GM19328 (cell line): Measurements from ENCODE around the gene GREM2.

Experiments used
- ATAC-seq: cut with Tn5 transposase; IDR thresholded peaks from one replicate; pipeline ENCODE4 v1.9.1; 2021; ENCODE audit warnings: mild to moderate bottlenecking, moderate library complexity; ENCODE audit not compliant: unreplicated experiment

The GREM2 gene

GRCh38 chr1:240610636-240611035 lies 1.3 kb downstream of the GREM2 start:
- ATAC-seq, result no peak

GRCh38 chr1:240609527-240610060 lies 2.4 kb downstream of the GREM2 start:
- no peak for ATAC-seq

- no peak for ATAC-seq
Measured at GRCh38 chr1:240608707-240609106, 3.2 kb downstream of the GREM2 start.

DNA sequence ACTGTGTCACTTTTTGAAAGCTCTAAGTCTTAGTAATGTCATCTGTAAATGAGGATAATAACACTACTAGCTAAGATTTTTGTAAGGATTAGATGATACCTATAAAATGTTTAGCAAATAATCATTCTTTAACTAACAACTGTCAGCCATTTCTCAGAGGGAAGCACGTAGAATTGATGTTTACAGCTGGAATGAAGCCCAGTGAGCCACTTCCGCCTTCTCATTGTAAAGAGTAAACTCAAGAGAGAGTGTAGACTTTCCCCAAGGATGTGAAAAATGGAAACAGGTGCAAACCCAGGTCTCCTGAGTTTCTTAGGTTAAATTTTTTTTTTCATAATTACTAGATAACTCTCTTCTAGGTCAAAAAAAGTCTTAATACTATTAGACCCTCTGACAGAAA lies 4.9 kb downstream of the GREM2 start:
- no peak for ATAC-seq

DNA sequence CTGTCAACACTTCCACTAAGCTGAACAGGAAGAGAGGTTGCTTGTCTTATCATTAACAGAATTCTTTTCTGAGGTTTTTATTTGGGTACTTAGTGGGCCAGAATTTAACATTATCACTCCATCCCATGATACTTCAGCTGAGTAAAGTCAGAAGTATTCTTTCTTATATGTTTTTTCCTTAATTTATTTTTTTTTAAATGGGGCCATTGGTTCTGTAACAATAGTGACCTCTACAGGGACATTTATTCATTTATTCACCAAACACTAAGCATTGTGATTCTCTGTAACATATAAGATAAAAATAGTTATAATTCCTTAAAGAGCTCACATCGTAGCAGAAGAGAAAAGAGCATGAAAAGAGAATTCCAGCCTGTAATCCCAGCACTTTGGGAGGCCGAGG lies 9.8 kb downstream of the GREM2 start:
- no peak for ATAC-seq

DNA sequence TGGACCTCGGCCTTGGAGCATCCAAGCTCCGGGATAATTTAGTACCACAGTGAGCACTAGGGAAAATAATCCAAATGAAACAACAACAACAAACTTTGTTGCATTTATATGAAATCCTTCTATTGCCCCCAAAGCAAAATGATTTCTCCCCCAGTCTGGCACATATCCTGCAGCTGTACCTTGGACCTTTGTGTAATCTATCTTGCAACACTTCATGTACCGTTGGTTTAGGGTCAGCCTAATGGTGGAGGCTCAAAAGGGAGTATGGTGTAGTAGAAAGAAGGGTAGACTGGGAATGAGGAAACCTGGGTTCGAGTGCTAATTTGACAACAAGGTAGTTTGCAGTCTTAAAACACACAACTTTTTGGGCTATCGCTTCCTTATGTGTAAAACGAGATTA lies 12.1 kb downstream of the GREM2 start:
- no peak for ATAC-seq

GRCh38 chr1:240599299-240599698 lies 12.7 kb downstream of the GREM2 start:
- no peak for ATAC-seq

DNA sequence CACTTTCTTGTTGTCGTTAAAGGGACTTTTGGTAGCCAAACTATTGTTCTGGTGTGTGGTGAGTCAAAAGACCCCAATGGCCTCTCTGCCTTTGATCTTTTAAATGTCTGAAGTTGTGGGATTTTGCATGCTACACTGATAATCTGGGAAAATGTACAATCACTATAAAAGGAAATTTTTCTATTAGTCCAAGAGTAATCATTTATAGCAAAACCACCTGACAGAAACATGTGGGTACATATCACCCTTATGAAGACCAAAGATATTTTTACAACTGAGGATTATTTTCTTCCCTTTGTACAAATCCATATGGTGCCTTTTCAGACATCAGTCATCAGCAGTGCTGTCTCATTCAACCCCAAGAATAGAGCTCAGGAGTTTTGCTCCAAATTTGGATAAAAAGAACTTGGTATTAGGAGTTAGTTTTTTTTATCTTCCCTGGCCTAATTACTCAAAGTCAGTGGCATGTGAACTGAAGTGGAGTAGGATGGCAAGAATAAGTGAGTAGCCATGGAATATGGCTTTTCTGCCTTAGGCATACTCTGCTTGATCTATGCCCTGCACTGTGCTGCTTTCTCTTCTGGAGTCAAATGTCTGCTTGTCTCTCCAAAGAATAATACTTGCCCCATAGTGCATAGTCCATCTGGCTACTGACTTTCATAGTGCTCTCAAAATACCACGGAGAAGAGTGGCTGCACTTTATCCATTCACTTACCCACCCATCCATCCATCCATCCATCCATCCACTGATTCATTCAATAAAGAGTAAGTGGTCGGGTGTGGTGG lies 13.5 kb downstream of the GREM2 start:
- no peak for ATAC-seq

GRCh38 chr1:240597153-240597745 lies 14.7 kb downstream of the GREM2 start:
- no peak for ATAC-seq

DNA sequence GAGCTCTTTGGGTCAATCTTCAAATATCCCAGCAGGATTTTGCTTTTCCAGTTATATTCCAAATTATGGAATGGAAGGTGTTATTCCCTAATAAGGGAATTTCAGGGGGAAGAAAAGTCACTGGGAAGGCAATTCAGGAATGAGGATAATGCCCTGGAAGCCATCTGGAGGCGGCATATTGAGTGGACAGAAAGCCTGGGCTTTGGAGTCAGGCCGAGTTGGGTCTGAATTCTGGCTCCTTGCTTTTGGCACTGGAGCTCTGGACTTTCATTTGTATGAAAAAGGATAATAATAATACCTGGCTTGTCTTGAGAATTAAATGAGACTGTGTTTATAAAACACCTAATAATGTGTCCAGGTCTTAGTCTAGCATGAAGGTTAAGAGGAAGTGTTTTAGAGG lies 16.5 kb downstream of the GREM2 start:
- no peak for ATAC-seq

GRCh38 chr1:240591564-240591963 lies 20.4 kb downstream of the GREM2 start:
- ATAC-seq, result no peak

DNA sequence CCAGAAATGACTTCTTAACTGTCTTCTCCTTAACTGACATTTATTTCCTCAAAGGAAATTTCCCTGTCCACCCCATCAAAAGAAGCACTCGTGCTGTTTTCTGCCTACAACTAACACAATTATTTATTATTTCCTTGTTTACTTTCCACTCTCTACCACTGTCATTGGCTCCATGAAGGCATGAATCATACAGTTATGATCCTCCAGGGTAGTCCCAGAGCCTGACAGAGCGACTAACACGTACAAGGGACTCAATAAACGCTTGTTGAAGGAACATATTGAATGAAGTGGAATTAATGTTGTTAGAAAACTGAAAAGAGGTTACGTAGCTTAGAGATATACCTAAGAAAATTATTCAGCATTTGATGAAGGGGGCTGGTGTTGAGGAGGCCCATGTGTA lies 20.9 kb downstream of the GREM2 start:
- no peak for ATAC-seq

DNA sequence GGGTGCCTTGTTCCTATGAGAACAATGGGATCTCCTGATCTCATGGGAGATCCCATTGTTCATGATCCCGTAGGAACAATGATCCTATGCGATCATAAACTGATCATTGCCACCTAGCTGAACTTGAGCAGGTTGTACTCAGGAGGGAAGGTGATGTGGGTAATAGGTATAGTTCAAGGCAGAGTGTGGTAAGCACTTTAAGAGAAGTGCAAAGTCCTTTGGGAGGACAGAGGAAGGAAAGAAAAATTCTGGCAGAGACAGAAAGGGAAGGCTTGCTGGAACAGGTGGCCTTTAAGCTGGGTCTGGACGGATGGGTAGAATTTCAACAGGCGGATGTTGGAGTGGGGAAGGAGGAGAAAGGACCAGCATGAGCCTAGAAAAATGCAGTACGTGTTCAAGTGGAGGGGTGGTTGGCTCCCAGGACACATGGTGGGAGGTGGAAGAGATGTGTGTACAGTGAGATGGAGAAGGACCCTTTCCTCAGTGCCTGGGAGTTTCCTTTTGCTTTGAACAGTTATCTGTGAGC lies 22.3 kb downstream of the GREM2 start:
- ATAC-seq, result no peak

- ATAC-seq, result no peak
Measured at GRCh38 chr1:240586006-240586405, 25.9 kb downstream of the GREM2 start.

- ATAC-seq, result no peak
Measured at GRCh38 chr1:240582953-240583352, 29.0 kb downstream of the GREM2 start.

DNA sequence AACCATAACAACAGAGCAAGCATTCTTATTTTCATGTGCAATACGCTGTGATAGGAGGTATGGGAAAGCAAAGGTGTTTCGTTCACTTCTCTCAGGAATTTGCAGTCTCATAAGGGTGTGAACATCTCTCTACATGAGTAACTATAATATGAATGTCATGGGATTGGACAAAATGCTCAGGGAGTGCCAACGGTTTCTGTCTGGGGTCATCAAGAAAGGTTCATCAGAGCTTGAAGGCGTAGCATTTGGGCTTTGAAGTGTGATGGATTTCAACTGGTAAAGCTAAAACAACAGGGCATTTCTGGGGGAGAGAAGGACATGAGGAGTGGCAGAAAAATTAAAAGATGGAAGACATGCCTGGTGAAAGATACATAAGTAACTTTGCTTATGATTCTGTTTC lies 32.4 kb downstream of the GREM2 start:
- no peak for ATAC-seq

DNA sequence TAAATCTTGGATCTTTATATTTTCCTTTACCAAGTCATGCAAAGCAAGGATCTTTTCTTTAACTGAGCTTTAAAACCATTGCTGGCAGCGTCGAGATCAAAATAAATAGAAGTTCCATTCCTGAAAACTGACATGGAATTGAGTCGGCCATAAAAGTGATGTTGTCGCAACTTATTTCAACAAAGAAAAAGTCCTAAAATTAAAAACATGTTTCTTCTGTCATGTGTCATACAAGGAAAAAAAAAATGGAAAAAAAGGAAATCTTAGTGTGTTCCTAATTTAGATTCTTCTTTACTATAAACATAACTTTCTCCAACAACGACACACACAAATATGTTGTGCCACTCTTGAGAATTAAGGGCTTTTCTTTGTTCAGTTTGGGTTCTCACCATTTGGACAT lies 34.9 kb downstream of the GREM2 start:
- ATAC-seq, result no peak

DNA sequence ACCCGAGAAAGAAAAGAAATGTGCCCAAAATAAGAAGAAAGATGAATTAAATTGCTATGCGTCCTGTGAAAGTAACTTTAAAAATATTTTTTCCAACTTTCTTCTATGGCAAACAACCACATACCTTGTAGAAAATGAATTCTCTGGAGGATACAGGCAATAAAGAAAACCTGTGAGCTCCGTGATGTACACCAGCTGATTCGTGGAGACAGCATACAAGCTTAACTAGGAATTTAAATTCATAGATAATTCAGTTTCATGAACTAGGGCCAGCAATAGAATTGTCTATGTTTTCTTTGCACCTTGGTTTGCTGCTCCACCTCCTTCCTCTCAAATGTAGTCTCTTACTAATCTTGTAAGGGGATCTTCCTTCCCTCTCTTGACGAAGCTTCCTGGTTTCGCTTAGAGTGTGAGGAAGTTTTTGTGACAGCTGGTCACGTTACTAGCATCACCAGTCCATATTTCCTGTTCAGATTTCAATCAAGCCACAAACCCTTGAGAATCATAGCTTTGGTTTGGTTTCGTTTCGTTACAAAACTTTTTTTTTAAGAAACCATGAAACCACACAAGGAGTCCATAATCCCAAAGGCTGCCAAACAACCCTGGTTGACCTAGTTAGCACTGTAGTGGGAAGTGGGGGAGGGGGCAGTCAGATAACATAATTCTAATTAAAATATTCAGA lies 35.8 kb downstream of the GREM2 start:
- ATAC-seq, result no peak

DNA sequence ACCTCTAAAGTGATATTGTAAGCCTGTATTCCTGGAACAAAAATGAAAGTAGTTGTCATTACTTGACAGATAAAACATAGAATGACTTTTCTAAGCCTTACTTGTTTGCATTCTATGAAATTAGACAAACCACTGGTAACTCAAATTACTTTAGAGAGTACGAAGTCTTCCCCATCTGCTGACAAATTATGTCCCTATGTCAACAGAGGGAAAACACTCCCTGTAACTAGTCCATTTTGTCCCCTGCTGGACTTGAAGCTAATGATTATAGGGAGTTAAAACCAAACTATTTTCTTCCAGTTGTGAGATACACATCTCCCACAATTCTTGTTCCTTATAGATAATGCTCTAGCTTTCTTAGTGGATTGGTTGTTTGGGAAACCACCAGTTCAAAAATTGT lies 39.6 kb downstream of the GREM2 start:
- no peak for ATAC-seq

DNA sequence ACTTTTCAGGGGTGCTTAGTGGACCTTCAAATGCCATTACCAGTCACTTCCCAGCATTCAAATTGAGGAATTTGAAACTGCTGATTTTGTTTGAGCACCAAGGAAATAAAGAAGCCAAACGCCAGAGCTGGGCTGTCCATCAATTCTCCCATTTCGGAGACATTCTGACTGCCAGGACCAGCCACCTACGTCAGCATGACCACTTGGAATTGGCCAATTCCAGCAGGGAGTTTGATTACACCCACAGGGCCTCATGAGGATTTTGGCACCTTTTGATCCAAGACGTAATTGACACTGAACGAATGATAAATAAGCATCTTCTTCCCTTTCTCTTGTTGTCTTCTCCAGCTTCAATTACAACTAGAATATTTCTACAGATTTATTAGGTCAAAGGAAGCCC lies 40.2 kb downstream of the GREM2 start:
- ATAC-seq, result no peak

- no peak for ATAC-seq
Measured at GRCh38 chr1:240567066-240567465, 44.9 kb downstream of the GREM2 start.

GRCh38 chr1:240562779-240563178 lies 49.2 kb downstream of the GREM2 start:
- ATAC-seq, result no peak
